ENCODE measurements around the gene COL5A1. TPM values are rescaled to one million over a fixed set of nuclear protein-coding genes. Genes with fewer than 3 reads are reported as not detected.

The COL5A1 gene
- total RNA-seq, 1 donor from 2014 or later: 1,552 TPM

GRCh38 chr9:134816264-134816663 is 174.7 kb downstream of the COL5A1 start:
- H3K27me3 Mint-ChIP-seq (ENCODE audit: unreplicated experiment): no peaks in the 10 kb centered on the region
- peaks cover 18% of the 10 kb centered on the region for H3K4me1 Mint-ChIP-seq (ENCODE audit: unreplicated experiment)
- TF ChIP-seq, protein P1, sequence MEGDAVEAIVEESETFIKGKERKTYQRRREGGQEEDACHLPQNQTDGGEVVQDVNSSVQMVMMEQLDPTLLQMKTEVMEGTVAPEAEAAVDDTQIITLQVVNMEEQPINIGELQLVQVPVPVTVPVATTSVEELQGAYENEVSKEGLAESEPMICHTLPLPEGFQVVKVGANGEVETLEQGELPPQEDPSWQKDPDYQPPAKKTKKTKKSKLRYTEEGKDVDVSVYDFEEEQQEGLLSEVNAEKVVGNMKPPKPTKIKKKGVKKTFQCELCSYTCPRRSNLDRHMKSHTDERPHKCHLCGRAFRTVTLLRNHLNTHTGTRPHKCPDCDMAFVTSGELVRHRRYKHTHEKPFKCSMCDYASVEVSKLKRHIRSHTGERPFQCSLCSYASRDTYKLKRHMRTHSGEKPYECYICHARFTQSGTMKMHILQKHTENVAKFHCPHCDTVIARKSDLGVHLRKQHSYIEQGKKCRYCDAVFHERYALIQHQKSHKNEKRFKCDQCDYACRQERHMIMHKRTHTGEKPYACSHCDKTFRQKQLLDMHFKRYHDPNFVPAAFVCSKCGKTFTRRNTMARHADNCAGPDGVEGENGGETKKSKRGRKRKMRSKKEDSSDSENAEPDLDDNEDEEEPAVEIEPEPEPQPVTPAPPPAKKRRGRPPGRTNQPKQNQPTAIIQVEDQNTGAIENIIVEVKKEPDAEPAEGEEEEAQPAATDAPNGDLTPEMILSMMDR (IDR thresholded peaks at IDR 0.05): no peak
- H3K4me3 Mint-ChIP-seq (ENCODE audit: unreplicated experiment): no peak overlapping the region
- H3K9me3 Mint-ChIP-seq (ENCODE audit: unreplicated experiment): no peaks in the 10 kb centered on the region
- H3K27ac Mint-ChIP-seq (ENCODE audit: unreplicated experiment): no peak overlapping the region
- peaks cover 49% of the 10 kb centered on the region for H3K36me3 Mint-ChIP-seq (ENCODE audit: unreplicated experiment)
- DNase-seq (ENCODE audit: extremely low spot score, unreplicated experiment): no peak

DNA sequence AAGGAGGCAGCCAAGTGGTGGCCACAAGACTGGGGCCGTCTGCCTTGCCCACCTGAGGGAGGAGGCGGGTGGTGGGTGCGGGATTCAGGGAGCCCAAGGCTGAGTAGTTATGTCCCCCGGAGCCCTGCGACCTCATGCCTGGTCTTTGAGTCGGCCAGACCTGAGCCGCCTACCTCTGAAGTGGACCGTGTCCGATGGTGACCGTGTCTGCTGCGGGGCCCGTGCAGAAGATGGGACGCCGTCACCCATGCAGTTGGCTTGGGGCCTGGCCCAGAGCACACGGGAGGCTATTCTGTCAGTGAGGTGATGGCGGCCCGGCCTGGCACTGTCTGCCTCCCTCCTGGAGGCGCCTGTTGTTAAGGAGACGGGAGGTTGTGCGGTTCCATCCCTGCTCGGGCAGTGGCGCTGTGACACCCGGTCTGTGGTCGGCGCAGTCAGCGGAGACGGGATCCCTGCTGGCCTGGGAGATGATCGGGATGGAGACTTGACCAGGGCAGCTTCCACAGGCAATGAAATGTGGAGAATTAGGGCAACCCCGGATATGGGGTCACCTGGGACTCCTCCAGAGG is 176.5 kb downstream of the COL5A1 start:
- H3K27me3 Mint-ChIP-seq (ENCODE audit: unreplicated experiment): no peaks in the 10 kb centered on the region
- TF ChIP-seq, protein P1 (IDR thresholded peaks at IDR 0.05): no peak
- DNase-seq (ENCODE audit: extremely low spot score, unreplicated experiment): no peak
- H3K36me3 Mint-ChIP-seq (ENCODE audit: unreplicated experiment): peaks cover 36% of the 10 kb centered on the region
- no peak overlapping the region for H3K4me3 Mint-ChIP-seq (ENCODE audit: unreplicated experiment)
- H3K4me1 Mint-ChIP-seq (ENCODE audit: unreplicated experiment): peaks cover 5% of the 10 kb centered on the region
- peak overlapping the region; percentile 38 for H3K27ac Mint-ChIP-seq (ENCODE audit: unreplicated experiment)
- H3K9me3 Mint-ChIP-seq (ENCODE audit: unreplicated experiment): no peaks in the 10 kb centered on the region

GRCh38 chr9:134818591-134818990 is 177.0 kb downstream of the COL5A1 start:
- no peak for DNase-seq (ENCODE audit: extremely low spot score, unreplicated experiment)
- Mint-ChIP-seq H3K4me1 (ENCODE audit: unreplicated experiment) (peaks cover 5% of the 10 kb centered on the region), H3K27me3 (ENCODE audit: unreplicated experiment) (no peaks in the 10 kb centered on the region), H3K4me3 (ENCODE audit: unreplicated experiment) (no peak overlapping the region), H3K9me3 (ENCODE audit: unreplicated experiment) (no peaks in the 10 kb centered on the region), H3K36me3 (ENCODE audit: unreplicated experiment) (peaks cover 39% of the 10 kb centered on the region), H3K27ac (ENCODE audit: unreplicated experiment) (no peak overlapping the region)
- TF ChIP-seq, protein P1 (IDR thresholded peaks at IDR 0.05): no peak

- no peak overlapping the region for H3K4me3 Mint-ChIP-seq (ENCODE audit: unreplicated experiment)
- H3K9me3 Mint-ChIP-seq (ENCODE audit: unreplicated experiment): no peaks in the 10 kb centered on the region
- TF ChIP-seq, protein P1 (IDR thresholded peaks at IDR 0.05): no peak
- H3K27ac Mint-ChIP-seq (ENCODE audit: unreplicated experiment): peak overlapping the region; percentile 27
- no peak for DNase-seq (ENCODE audit: extremely low spot score, unreplicated experiment)
- no peaks in the 10 kb centered on the region for H3K27me3 Mint-ChIP-seq (ENCODE audit: unreplicated experiment)
- peaks cover 2% of the 10 kb centered on the region for H3K4me1 Mint-ChIP-seq (ENCODE audit: unreplicated experiment)
- H3K36me3 Mint-ChIP-seq (ENCODE audit: unreplicated experiment): peaks cover 45% of the 10 kb centered on the region
Observed at GRCh38 chr9:134820901-134821300, 179.3 kb downstream of the COL5A1 start.

DNA sequence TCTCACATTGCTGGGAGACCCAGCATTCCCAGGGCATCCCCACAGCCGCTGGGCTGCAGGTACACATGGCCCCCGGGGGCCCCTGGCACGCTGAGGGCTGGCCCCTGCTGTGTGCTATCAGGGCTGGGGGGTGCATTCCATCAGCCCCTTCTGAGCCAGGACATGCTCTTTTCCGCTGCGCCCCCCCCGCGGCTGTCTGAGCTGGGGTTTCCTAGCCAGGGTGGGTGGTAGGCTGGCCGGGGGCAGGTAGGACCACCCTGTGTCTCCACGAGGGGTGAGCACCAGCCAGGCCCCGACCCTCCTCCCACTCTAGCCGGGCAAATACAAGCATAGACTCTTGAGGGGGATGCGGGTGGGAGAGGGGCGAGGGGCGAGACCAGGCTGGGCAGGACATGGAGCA is 180.9 kb downstream of the COL5A1 start:
- TF ChIP-seq, protein P1 (IDR thresholded peaks at IDR 0.05): no peak
- Mint-ChIP-seq H3K27ac (ENCODE audit: unreplicated experiment) (no peak overlapping the region), H3K27me3 (ENCODE audit: unreplicated experiment) (no peaks in the 10 kb centered on the region), H3K36me3 (ENCODE audit: unreplicated experiment) (peaks cover 46% of the 10 kb centered on the region), H3K9me3 (ENCODE audit: unreplicated experiment) (no peaks in the 10 kb centered on the region), H3K4me3 (ENCODE audit: unreplicated experiment) (no peak overlapping the region), H3K4me1 (ENCODE audit: unreplicated experiment) (peaks cover 2% of the 10 kb centered on the region)
- no peak for DNase-seq (ENCODE audit: extremely low spot score, unreplicated experiment)

All from osteocyte (in vitro differentiated cells).